IMR-90 (cell line): ENCODE results near the gene CLEC4A. TPM values are rescaled to one million over a fixed set of nuclear protein-coding genes. Genes with fewer than 3 reads are reported as not detected.
"Not testable (repeated sequence)": the region's sequence is repeated elsewhere in the genome, so short reads cannot be mapped to it uniquely, and the experiment has no call there.

Experiments
- ATAC-seq: fragments of 200-7000 bp; cut with Tn5 transposase; 2 replicates; pipeline ENCODE4 v1.9.1; 2020; ENCODE audit warnings: low read depth, mild to moderate bottlenecking, moderate library complexity
- BruUV-seq: library from RNA; stranded (reverse); fragments of 400-500 nt; replicated peaks from 2 replicates; lab custom pipeline; 2021; lab: Mats Ljungman, UMichigan
- CTCF ChIA-PET: fragments of 300-600 bp; formaldehyde crosslinking; extraction: SDS; loops from one replicate; lab custom pipeline; 2021; ENCODE audit warnings: antibody characterized with exemption; lab: Yijun Ruan, JAX
- POLR2A ChIA-PET: fragments of 300-600 bp; sonication (Branson Sonifier 250); formaldehyde crosslinking; loops from one replicate; lab custom pipeline; 2022; ENCODE audit warnings: antibody characterized with exemption; ENCODE audit not compliant: unreplicated experiment; lab: Charles Lee
- DNase-seq: peaks from one replicate; pipeline ENCODE4 v3.0.0; 2013
- H2AFZ ChIP-seq: replicated peaks from 2 replicates; pipeline ENCODE3; 2013; ENCODE audit warnings: low read length, mild to moderate bottlenecking; ENCODE audit not compliant: poor library complexity
- H2AK5ac ChIP-seq: 2 replicates; pipeline ENCODE4 v1.6.1; 2013; ENCODE audit warnings: low read depth, low read length, inconsistent platforms
- H2AK9ac ChIP-seq: replicated peaks from 2 replicates; pipeline ENCODE3; 2013; ENCODE audit warnings: mild to moderate bottlenecking, low read depth, low read length, moderate library complexity; ENCODE audit not compliant: poor library complexity
- H2BK120ac ChIP-seq: 2 replicates; pipeline ENCODE4 v1.6.1; 2013; ENCODE audit warnings: low read depth, low read length, inconsistent platforms
- H2BK15ac ChIP-seq: 3 replicates; pipeline ENCODE4 v1.6.1; 2013; ENCODE audit warnings: low read depth, low read length, inconsistent platforms
- H2BK20ac ChIP-seq: 2 replicates; pipeline ENCODE4 v1.6.1; 2013; ENCODE audit warnings: low read depth, mild to moderate bottlenecking, inconsistent platforms, low read length, moderate library complexity
- H2BK5ac ChIP-seq: 2 replicates; pipeline ENCODE4 v1.6.1; 2013; ENCODE audit warnings: mild to moderate bottlenecking, low read depth, low read length, inconsistent platforms; ENCODE audit not compliant: poor library complexity, severe bottlenecking
- H3K14ac ChIP-seq: replicated peaks from 2 replicates; pipeline ENCODE4 v1.6.1; 2013; ENCODE audit warnings: low read depth, low read length, inconsistent platforms
- H3K18ac ChIP-seq: 2 replicates; pipeline ENCODE4 v1.6.1; 2013; ENCODE audit warnings: low read depth, low read length, control low read depth
- H3K23ac ChIP-seq: 2 replicates; pipeline ENCODE4 v1.6.1; 2013; ENCODE audit warnings: low read depth, low read length, inconsistent platforms
- H3K27ac ChIP-seq: 2 replicates; pipeline ENCODE4 v1.5.1; 2013; ENCODE audit warnings: mild to moderate bottlenecking, control low read depth, low read length; ENCODE audit not compliant: insufficient read depth
- H3K27me3 ChIP-seq: 2 replicates; pipeline ENCODE4 v1.6.1; 2013; ENCODE audit warnings: low read length; ENCODE audit not compliant: control insufficient read depth, insufficient read depth
- H3K36me3 ChIP-seq: 2 replicates; pipeline ENCODE4 v1.6.1; 2013; ENCODE audit warnings: low read length, mixed read lengths; ENCODE audit not compliant: control insufficient read depth, insufficient read depth
- H3K4ac ChIP-seq: 2 replicates; pipeline ENCODE4 v1.6.1; 2013; ENCODE audit warnings: low read depth, low read length, inconsistent platforms
- H3K4me1 ChIP-seq: 2 replicates; pipeline ENCODE4 v1.6.1; 2013; ENCODE audit warnings: low read length, mixed read lengths; ENCODE audit not compliant: control insufficient read depth, insufficient read depth
- H3K4me2 ChIP-seq: 2 replicates; pipeline ENCODE4 v1.6.1; 2013; ENCODE audit warnings: low read depth, mild to moderate bottlenecking, control low read depth, low read length, moderate library complexity
- H3K4me3 ChIP-seq: 2 replicates; pipeline ENCODE4 v1.5.1; 2013; ENCODE audit warnings: low read depth, mild to moderate bottlenecking, control low read depth, low read length, moderate library complexity; ENCODE audit not compliant: insufficient read depth
- H3K56ac ChIP-seq: 2 replicates; pipeline ENCODE4 v1.6.1; 2013; ENCODE audit warnings: low read length, inconsistent platforms; ENCODE audit not compliant: insufficient read depth; ENCODE audit errors: extremely low read depth
- H3K79me1 ChIP-seq, 2 experiments: 2 replicates each; pipeline ENCODE4 v1.6.1; 2013; ENCODE audit warnings: low read length in 2 of 2, inconsistent platforms in 1 of 2, low read depth in 1 of 2
- H3K9ac ChIP-seq: 2 replicates; pipeline ENCODE4 v1.6.1; 2013; ENCODE audit warnings: low read depth, low read length, control low read depth
- H3K9me1 ChIP-seq: 2 replicates; pipeline ENCODE4 v1.6.1; 2013; ENCODE audit warnings: low read length, inconsistent platforms; ENCODE audit not compliant: insufficient read depth
- H3K9me3 ChIP-seq: 2 replicates; pipeline ENCODE4 v1.6.1; 2013; ENCODE audit warnings: low read length; ENCODE audit not compliant: control insufficient read depth, insufficient read depth
- H4K20me1 ChIP-seq: 2 replicates; pipeline ENCODE4 v1.6.1; 2013; ENCODE audit warnings: low read length, inconsistent platforms; ENCODE audit not compliant: insufficient read depth
- H4K5ac ChIP-seq: 2 replicates; pipeline ENCODE4 v1.6.1; 2013; ENCODE audit warnings: mild to moderate bottlenecking, low read depth, low read length, control low read depth
- H4K8ac ChIP-seq, 2 experiments: 2 replicates each; pipeline ENCODE4 v1.6.1; 2013; ENCODE audit warnings: low read depth in 2 of 2, low read length in 2 of 2, control low read depth in 1 of 2, inconsistent platforms in 1 of 2
- H4K91ac ChIP-seq: 2 replicates; pipeline ENCODE4 v1.6.1; 2013; ENCODE audit warnings: low read depth, low read length, inconsistent platforms; ENCODE audit not compliant: insufficient read depth
- FOS ChIP-seq: fragments of 150-350 bp; IDR thresholded peaks from 2 replicates; pipeline ENCODE4 v1.6.1; 2016; ENCODE audit warnings: low read depth, low read length
- POLR2A ChIP-seq: IDR thresholded peaks from 2 replicates; pipeline ENCODE4 v1.6.1; 2012; ENCODE audit warnings: mild to moderate bottlenecking, low read depth, low read length
- RCOR1 ChIP-seq: IDR thresholded peaks from 2 replicates; pipeline ENCODE4 v1.6.1; 2012; ENCODE audit warnings: mild to moderate bottlenecking, low read length, improper control_type of control experiment; ENCODE audit not compliant: insufficient replicate concordance
- RFX5 ChIP-seq: IDR thresholded peaks from 2 replicates; pipeline ENCODE4 v1.8.0; 2012; ENCODE audit warnings: low read depth, mild to moderate bottlenecking, low read length, moderate library complexity
- WGBS, 2 experiments: methylation state at CpG; one replicate each; pipeline versions ENCODE4 v1.1.5 to v1.1.7; 2013; ENCODE audit warnings: missing lambda C conversion rate in 2 of 2; ENCODE audit not compliant: insufficient read length in 1 of 2; ENCODE audit errors: extremely low coverage in 2 of 2; 5-methylcytosine and 5-hydroxymethylcytosine counted together
- dilution Hi-C: fragments of 300-500 bp; cut with HindIII; formaldehyde crosslinking; loops from one replicate; pipeline ENCODE4 v1.14.3; 2018; ENCODE audit warnings: low sequenced_read_pairs; ENCODE audit not compliant: unreplicated experiment
- in situ Hi-C: fragments of 300-500 bp; cut with MboI; formaldehyde crosslinking; loops from 3 replicates; pipeline ENCODE4 v1.14.3; 2019; ENCODE audit warnings: low sequenced_read_pairs, inconsistent platforms, mixed read lengths
- intact Hi-C: fragments of 100-400 bp; cut with micrococcal nuclease; formaldehyde crosslinking; loops from 2 replicates; pipeline ENCODE4 v1.10.0; 2022
- polyA plus RNA-seq, 3 experiments: library from polyadenylated mRNA; depleted of rRNA; stranded (reverse); fragments of >200 nt; gene quantifications; 2 replicates each; pipeline ENCODE4 v1.2.3, GENCODE V29; 2012; ENCODE audit warnings: low replicate concordance in 1 of 3
- total RNA-seq: library from RNA; depleted of rRNA; stranded (reverse); fragments of >200 nt; gene quantifications from 2 replicates; pipeline ENCODE4 v1.2.3, GENCODE V29; 2012

The CLEC4A gene
- total and polyA plus RNA-seq, 2 of the 4 experiments (the other 2 are of a cell fraction), result 0.29 TPM; not detected in 1

DNA sequence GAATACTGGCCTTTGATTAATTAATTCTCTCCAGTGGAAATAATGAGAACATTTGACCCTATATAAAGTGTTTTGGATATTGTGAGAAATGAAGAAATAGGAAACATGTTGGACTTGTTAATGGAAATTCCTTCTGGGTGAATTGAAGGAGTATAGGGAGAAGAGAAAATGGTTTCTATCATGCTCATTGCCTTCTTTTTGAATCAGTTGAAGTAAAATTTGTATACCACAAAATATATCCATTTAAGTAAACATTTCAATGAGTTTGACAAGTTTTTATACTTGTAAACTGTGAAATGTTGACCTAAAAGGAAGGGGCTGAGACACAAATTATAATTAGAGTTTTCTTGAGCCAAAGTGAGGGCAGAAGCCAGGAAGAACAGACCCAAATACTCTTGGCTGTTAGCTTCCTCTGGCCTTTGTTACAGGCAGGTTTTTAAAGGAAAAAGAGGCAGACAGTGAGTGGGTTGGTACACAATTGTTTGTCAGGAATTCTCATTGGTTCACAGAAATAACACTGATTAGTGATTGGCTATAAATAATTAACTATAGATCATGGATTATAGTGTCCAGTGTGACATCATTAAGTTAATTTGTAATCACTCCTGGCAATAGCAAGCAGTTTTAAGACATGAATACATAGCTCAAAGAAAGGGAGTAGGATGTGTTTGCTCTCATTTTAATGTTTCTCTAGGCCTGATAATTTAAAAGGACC is 34.2 kb downstream of the CLEC4A start:
- H4K8ac ChIP-seq, result peak overlapping the region; percentile 44 to 59
- H3K9me1 ChIP-seq, result no peaks in the 10 kb centered on the region
- peak overlapping the region; percentile 84; the same call in 2 of the 3 replicates for H2BK15ac ChIP-seq
- H3K36me3 ChIP-seq, result no peaks in the 10 kb centered on the region
- in situ Hi-C loops (no loop called here), intact Hi-C loops (no loop called here), dilution Hi-C loops (no loop called here)
- H3K4me3 ChIP-seq, result no peak overlapping the region
- no peaks in the 10 kb centered on the region for H3K9me3 ChIP-seq
- H4K5ac ChIP-seq, result peak overlapping the region; percentile 92
- peak overlapping the region; percentile 87; the same call in 1 of the 2 replicates for H2BK120ac ChIP-seq
- no peak overlapping the region for H2AFZ ChIP-seq
- H3K18ac ChIP-seq, result peak overlapping the region; percentile 96
- no peak overlapping the region for H3K9ac ChIP-seq
- H3K4me1 ChIP-seq, result peaks cover 7% of the 10 kb centered on the region
- H4K91ac ChIP-seq, result peak overlapping the region; percentile 73
- DNase-seq, result peak; percentile 13
- H3K4me2 ChIP-seq, result peak overlapping the region; percentile 43; the same call in 1 of the 2 replicates
- no peak for ATAC-seq
- peak overlapping the region; percentile 73 for H3K27ac ChIP-seq
- no peaks in the 10 kb centered on the region for H3K27me3 ChIP-seq
- peak overlapping the region; percentile 46; the same call in 1 of the 2 replicates for H3K14ac ChIP-seq
- no TSS peak for BruUV-seq
- CTCF ChIA-PET, result no interaction called here
- POLR2A ChIA-PET, result no interaction called here
- H3K79me1 ChIP-seq, result no peaks in the 10 kb centered on the region
- no peak for TF ChIP-seq POLR2A
- TF ChIP-seq RCOR1, result no peak
- no peak for TF ChIP-seq RFX5
- no peak for TF ChIP-seq FOS
- H2AK9ac ChIP-seq, result no peak overlapping the region
- H2BK20ac ChIP-seq, result peak overlapping the region; percentile 95
- peak overlapping the region; percentile 18; the same call in 1 of the 2 replicates for H3K23ac ChIP-seq
- peak overlapping the region; percentile 63 for H2BK5ac ChIP-seq
- H4K20me1 ChIP-seq, result no peaks in the 10 kb centered on the region
- H2AK5ac ChIP-seq, result 0 out of 2 replicates have a peak overlapping the region, but pooled peaks have one; percentile 78
- peak overlapping the region; percentile 80; the same call in 1 of the 2 replicates for H3K4ac ChIP-seq
- H3K56ac ChIP-seq, result peak overlapping the region; percentile 55; the same call in 1 of the 2 replicates

- H3K4me1 ChIP-seq, intact Hi-C loops, H2AK9ac ChIP-seq, H3K36me3 ChIP-seq, dilution Hi-C loops, H4K20me1 ChIP-seq, H2BK5ac ChIP-seq, H3K56ac ChIP-seq, POLR2A ChIA-PET, H4K8ac ChIP-seq, H3K23ac ChIP-seq, in situ Hi-C loops, H2AFZ ChIP-seq, H3K27ac ChIP-seq, H3K4me3 ChIP-seq, CTCF ChIA-PET, H4K5ac ChIP-seq, ATAC-seq, H2AK5ac ChIP-seq, H3K18ac ChIP-seq, H3K4ac ChIP-seq, H2BK15ac ChIP-seq, H3K9ac ChIP-seq, BruUV-seq, H2BK20ac ChIP-seq, H4K91ac ChIP-seq, DNase-seq, H3K4me2 ChIP-seq, H3K14ac ChIP-seq, H3K27me3 ChIP-seq, H2BK120ac ChIP-seq, H3K9me3 ChIP-seq, H3K79me1 ChIP-seq, H3K9me1 ChIP-seq: not testable (repeated sequence)
- no CpG with 5 or more reads among the region's 2 CpGs for WGBS, 2 experiments
Measured at GRCh38 chr12:8172911-8173310, 49.5 kb downstream of the CLEC4A start.
